MCF 10A (cell line): Measurements from ENCODE around the gene RIN3. TPM values are rescaled to one million over a fixed set of nuclear protein-coding genes. Genes with fewer than 3 reads are reported as not detected.

Experiments
- BruUV-seq: library from RNA; stranded (reverse); fragments of 400-500 nt; replicated peaks from 2 replicates; lab custom pipeline; 2021; lab: Mats Ljungman, UMichigan
- CTCF ChIA-PET: fragments of 300-600 bp; sonication (Branson Sonifier 250); formaldehyde crosslinking; extraction: SDS; loops from one replicate; lab custom pipeline; 2021; ENCODE audit warnings: antibody characterized with exemption, inconsistent platforms; lab: Yijun Ruan, JAX
- POLR2A ChIA-PET: fragments of 300-600, 350-650 bp; sonication (Branson Sonifier 250); formaldehyde crosslinking; extraction: SDS; loops from one replicate; lab custom pipeline; 2020; ENCODE audit warnings: antibody characterized with exemption, inconsistent platforms; lab: Yijun Ruan, JAX
- DNase-seq: peaks from one replicate; pipeline ENCODE4 v3.0.0-alpha.2; 2018; ENCODE audit not compliant: unreplicated experiment
- H3K27ac Mint-ChIP-seq: one replicate; pipeline ENCODE4 v1.8.0; 2022; ENCODE audit warnings: mild to moderate bottlenecking, low read depth, mixed read lengths; ENCODE audit not compliant: unreplicated experiment
- H3K27me3 Mint-ChIP-seq: one replicate; pipeline ENCODE4 v1.8.0; 2022; ENCODE audit warnings: mixed read lengths; ENCODE audit not compliant: insufficient read depth, unreplicated experiment
- H3K36me3 Mint-ChIP-seq: one replicate; pipeline ENCODE4 v1.8.0; 2022; ENCODE audit warnings: mild to moderate bottlenecking, moderate library complexity, mixed read lengths; ENCODE audit not compliant: insufficient read depth, unreplicated experiment
- H3K4me1 Mint-ChIP-seq: one replicate; pipeline ENCODE4 v1.8.0; 2022; ENCODE audit warnings: mixed read lengths; ENCODE audit not compliant: insufficient read depth, unreplicated experiment
- H3K4me3 Mint-ChIP-seq: one replicate; pipeline ENCODE4 v1.8.0; 2022; ENCODE audit warnings: mild to moderate bottlenecking, moderate library complexity, mixed read lengths; ENCODE audit not compliant: unreplicated experiment
- H3K9me3 Mint-ChIP-seq: one replicate; pipeline ENCODE4 v1.8.0; 2022; ENCODE audit warnings: mixed read lengths; ENCODE audit not compliant: unreplicated experiment
- intact Hi-C: fragments of 100-400 bp; cut with micrococcal nuclease; formaldehyde crosslinking; loops from 2 replicates; pipeline ENCODE4 v1.14.1; 2022
- total RNA-seq: library from RNA; stranded (reverse); gene quantifications from 2 replicates; pipeline ENCODE4 v1.2.3, GENCODE V29; 2022
- TF ChIP-seq, protein P1 (sequence below): fragments of 200-600 bp; IDR thresholded peaks from one replicate; pipeline ENCODE4 v1.8.0; 2022; ENCODE audit warnings: antibody characterized with exemption, mild to moderate bottlenecking; ENCODE audit not compliant: unreplicated experiment

Gene RIN3
- total RNA-seq, 1 experiment from 2014 or later: 14.2 TPM

DNA sequence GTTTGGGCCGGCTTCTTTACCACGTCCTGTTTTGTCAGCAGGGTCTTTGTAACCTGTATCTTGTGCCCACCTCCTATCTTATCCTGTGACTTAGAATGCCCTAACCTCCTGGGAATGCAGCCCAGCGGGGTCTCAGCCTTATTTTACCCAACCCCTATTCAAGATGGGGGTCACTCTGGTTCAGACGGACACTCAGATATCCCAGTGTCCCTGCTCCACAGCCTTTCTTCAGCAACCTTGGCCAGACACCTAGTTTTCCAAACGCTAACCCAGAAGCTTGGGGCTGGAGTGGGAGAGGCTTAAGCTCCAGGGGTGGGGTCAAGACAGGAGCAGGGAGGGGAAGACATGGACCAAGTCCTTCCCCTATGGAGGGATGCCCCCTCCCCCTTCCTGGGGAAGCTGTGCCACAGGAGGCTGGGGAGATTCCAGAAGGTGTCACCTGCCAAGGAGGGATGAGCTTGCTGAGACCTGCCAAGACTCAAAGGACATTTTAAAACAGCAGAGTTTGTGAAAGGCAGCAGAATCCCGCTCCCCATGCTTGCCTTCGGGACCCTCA is 62.2 kb downstream of the RIN3 start:
- CTCF ChIA-PET: interaction anchor here (0.6 kb wide), 1 partner anchor 500 kb away, joined by 3 read pairs; no protein-coding TSS in a partner anchor

DNA sequence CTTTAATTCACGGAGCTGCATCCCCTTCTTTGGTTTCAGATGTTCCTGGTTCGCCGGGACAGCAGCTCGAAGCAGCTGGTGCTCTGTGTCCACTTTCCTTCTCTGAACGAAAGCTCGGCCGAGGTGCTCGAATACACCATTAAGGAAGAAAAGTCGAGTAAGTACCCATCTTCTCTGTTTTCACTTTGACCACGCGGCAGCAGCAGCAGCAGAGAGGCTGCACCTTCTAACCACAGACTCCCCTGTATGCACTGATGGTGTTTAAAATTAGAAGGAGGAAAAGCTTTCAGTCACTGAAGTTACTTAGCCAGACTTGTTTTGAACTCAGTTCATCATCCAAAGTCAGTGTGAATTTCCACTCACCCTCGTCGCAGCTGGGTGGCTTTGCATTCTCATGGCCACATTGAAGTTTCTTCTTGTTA is 63.8 kb downstream of the RIN3 start:
- H3K27ac Mint-ChIP-seq: no peak overlapping the region
- TF ChIP-seq, protein P1, sequence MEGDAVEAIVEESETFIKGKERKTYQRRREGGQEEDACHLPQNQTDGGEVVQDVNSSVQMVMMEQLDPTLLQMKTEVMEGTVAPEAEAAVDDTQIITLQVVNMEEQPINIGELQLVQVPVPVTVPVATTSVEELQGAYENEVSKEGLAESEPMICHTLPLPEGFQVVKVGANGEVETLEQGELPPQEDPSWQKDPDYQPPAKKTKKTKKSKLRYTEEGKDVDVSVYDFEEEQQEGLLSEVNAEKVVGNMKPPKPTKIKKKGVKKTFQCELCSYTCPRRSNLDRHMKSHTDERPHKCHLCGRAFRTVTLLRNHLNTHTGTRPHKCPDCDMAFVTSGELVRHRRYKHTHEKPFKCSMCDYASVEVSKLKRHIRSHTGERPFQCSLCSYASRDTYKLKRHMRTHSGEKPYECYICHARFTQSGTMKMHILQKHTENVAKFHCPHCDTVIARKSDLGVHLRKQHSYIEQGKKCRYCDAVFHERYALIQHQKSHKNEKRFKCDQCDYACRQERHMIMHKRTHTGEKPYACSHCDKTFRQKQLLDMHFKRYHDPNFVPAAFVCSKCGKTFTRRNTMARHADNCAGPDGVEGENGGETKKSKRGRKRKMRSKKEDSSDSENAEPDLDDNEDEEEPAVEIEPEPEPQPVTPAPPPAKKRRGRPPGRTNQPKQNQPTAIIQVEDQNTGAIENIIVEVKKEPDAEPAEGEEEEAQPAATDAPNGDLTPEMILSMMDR: no peak
- intact Hi-C loops: no loop called here
- H3K27me3 Mint-ChIP-seq: no peaks in the 10 kb centered on the region
- no peaks in the 10 kb centered on the region for H3K9me3 Mint-ChIP-seq
- ChIA-PET CTCF (no interaction called here), POLR2A (interaction anchor here (0.7 kb wide), 1 partner anchor 207 kb away, joined by 3 read pairs; no protein-coding TSS in a partner anchor)
- H3K4me3 Mint-ChIP-seq: no peak overlapping the region
- H3K36me3 Mint-ChIP-seq: peaks cover 5% of the 10 kb centered on the region
- no TSS peak for BruUV-seq
- no peaks in the 10 kb centered on the region for H3K4me1 Mint-ChIP-seq
- no peak for DNase-seq

More for the DNA sequence above, 62.2 kb downstream of the RIN3 start:
- Mint-ChIP-seq H3K9me3 (no peaks in the 10 kb centered on the region), H3K4me1 (no peaks in the 10 kb centered on the region), H3K27me3 (no peaks in the 10 kb centered on the region), H3K36me3 (peaks cover 5% of the 10 kb centered on the region), H3K4me3 (no peak overlapping the region), H3K27ac (no peak overlapping the region)
- intact Hi-C loops: no loop called here
- no TSS peak for BruUV-seq
- POLR2A ChIA-PET: interaction anchor here (0.6 kb wide), 1 partner anchor 95 kb away, joined by 3 read pairs; no protein-coding TSS in a partner anchor
- TF ChIP-seq, protein P1: no peak
- no peak for DNase-seq

DNA sequence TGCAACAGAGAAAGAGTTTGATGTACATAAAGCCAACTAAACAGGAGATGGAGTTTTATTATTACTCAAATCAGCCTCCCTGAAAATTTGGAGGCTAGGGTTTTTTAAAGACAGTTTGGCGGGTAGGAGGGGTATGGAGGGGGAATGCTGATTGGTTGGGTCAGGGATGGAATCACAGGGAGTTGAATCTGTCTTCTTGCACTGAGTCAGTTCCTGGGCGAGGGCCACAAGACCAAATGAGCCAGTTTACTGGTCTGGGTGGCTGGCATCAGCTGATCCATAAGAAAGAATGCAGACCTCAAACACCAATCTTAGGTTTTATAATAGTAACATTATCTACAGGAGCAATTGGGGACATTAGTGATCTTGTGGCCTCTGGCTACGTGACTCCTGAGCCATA is 64.9 kb downstream of the RIN3 start:
- no TSS peak for BruUV-seq
- Mint-ChIP-seq H3K27ac (no peak overlapping the region), H3K4me1 (no peaks in the 10 kb centered on the region), H3K9me3 (no peaks in the 10 kb centered on the region), H3K36me3 (peaks cover 16% of the 10 kb centered on the region), H3K4me3 (no peak overlapping the region), H3K27me3 (no peaks in the 10 kb centered on the region)
- intact Hi-C loops: no loop called here
- CTCF ChIA-PET: no interaction called here
- TF ChIP-seq, protein P1: no peak
- DNase-seq: no peak
- POLR2A ChIA-PET: interaction anchor here (0.7 kb wide), 1 partner anchor 31 kb away, joined by 3 read pairs; no protein-coding TSS in a partner anchor

DNA sequence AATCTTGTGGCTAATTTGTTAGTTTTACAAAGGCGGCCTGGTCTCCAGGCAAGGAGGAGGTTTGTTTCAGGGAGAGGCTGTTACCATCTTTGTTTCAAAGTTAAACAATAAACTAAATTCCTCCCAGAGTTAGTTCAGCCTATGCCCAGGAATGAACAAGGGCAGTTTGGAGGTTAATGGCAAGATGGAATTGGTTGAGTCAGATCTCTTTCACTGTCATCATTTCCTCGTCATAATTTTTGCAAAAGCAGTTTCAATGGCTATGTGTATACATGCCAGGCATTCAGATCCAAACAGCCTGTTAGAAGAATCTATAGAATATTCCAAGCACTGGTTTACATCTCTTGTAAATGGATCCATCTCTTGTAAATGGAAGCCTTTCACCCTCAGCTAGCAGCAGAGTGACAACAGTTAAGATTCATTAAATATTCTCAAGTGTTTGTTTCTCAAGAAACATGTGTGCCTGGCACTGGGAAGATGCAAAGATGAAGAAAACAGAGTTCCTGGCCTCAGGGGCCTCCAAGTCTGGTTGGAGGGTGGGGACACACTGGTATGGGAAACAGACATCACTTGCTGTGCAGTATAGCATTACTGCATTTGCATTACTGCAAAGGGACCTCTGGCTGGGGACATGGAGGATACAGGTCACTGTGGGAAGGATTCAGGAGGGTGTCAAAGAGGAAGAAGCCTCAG is 65.8 kb downstream of the RIN3 start:
- Mint-ChIP-seq H3K36me3 (peaks cover 16% of the 10 kb centered on the region), H3K9me3 (no peaks in the 10 kb centered on the region), H3K4me1 (no peaks in the 10 kb centered on the region), H3K4me3 (no peak overlapping the region), H3K27me3 (no peaks in the 10 kb centered on the region), H3K27ac (no peak overlapping the region)
- intact Hi-C loops: no loop called here
- TF ChIP-seq, protein P1: no peak
- CTCF ChIA-PET: no interaction called here
- BruUV-seq: no TSS peak
- no peak for DNase-seq
- POLR2A ChIA-PET: no interaction called here
